Measurements from ENCODE around the gene CPNE4.

- no peak for TF ChIP-seq CTCF (IDR thresholded peaks at IDR 0.05)
- TF ChIP-seq POLR2A (IDR thresholded peaks at IDR 0.05) = no peak
Measured at GRCh38 chr3:131526801-131527347, 507.9 kb downstream of the CPNE4 start.
